Loucy (cell line): Measurements from ENCODE around the gene ADAM22.

ENCODE experiments used
- H2AFZ ChIP-seq: fragments of 200-600 bp; sonication (generic); 2 replicates; pipeline ENCODE4 v1.6.0; 2016; ENCODE audit warnings: antibody characterized with exemption, mild to moderate bottlenecking, low read length, moderate library complexity
- H3F3A ChIP-seq: fragments of 200-600 bp; 2 replicates; pipeline ENCODE4 v1.6.0; 2016; ENCODE audit warnings: antibody characterized with exemption, low read depth, mild to moderate bottlenecking
- H3K27me3 ChIP-seq: fragments of 200-600 bp; sonication (generic); 2 replicates; pipeline ENCODE4 v1.6.1; 2014; ENCODE audit warnings: low read length, mild to moderate bottlenecking; ENCODE audit not compliant: insufficient read depth, poor library complexity, severe bottlenecking
- H3K36me3 ChIP-seq: fragments of 200-600 bp; sonication (generic); 2 replicates; pipeline ENCODE4 v1.6.1; 2016; ENCODE audit warnings: low read length; ENCODE audit not compliant: insufficient read depth
- H3K4me1 ChIP-seq: fragments of 200-600 bp; sonication (generic); 2 replicates; pipeline ENCODE4 v1.5.1; 2014; ENCODE audit warnings: low read length, mild to moderate bottlenecking; ENCODE audit not compliant: insufficient read depth, poor library complexity, severe bottlenecking
- H3K4me2 ChIP-seq: fragments of 200-600 bp; sonication (generic); 2 replicates; pipeline ENCODE4 v1.6.0; 2014; ENCODE audit warnings: antibody characterized with exemption, low read length, low read depth, mild to moderate bottlenecking; ENCODE audit not compliant: poor library complexity, severe bottlenecking
- H3K4me3 ChIP-seq: fragments of 200-600 bp; sonication (generic); 2 replicates; pipeline ENCODE4 v1.5.1; 2014; ENCODE audit warnings: low read length, mild to moderate bottlenecking, mixed read lengths; ENCODE audit not compliant: poor library complexity, severe bottlenecking
- H3K79me2 ChIP-seq: fragments of 200-600 bp; sonication (generic); 2 replicates; pipeline ENCODE4 v1.6.1; 2014; ENCODE audit warnings: low read length; ENCODE audit not compliant: insufficient read depth
- H3K9ac ChIP-seq: fragments of 200-600 bp; sonication (generic); 2 replicates; pipeline ENCODE4 v1.6.0; 2014; ENCODE audit warnings: mild to moderate bottlenecking, low read depth, low read length, moderate library complexity; ENCODE audit not compliant: poor library complexity, severe bottlenecking
- H3K9me2 ChIP-seq: fragments of 200-600 bp; sonication (generic); replicated peaks from 2 replicates; pipeline ENCODE4 v1.6.1; 2016; ENCODE audit warnings: low read depth, low read length, mixed read lengths
- H3K9me3 ChIP-seq: fragments of 200-600 bp; sonication (generic); 2 replicates; pipeline ENCODE4 v1.6.1; 2014; ENCODE audit warnings: mild to moderate bottlenecking, antibody characterized with exemption, low read length, low read depth; ENCODE audit not compliant: insufficient read depth
- H4K20me1 ChIP-seq: fragments of 200-600 bp; sonication (generic); 2 replicates; pipeline ENCODE4 v1.6.0; 2014; ENCODE audit warnings: antibody characterized with exemption, low read length, mild to moderate bottlenecking; ENCODE audit not compliant: insufficient read depth, poor library complexity, severe bottlenecking
- CTCF ChIP-seq: fragments of 200-600 bp; sonication (generic); conservative IDR thresholded peaks from 2 replicates; pipeline ENCODE4 v1.5.1; 2014; ENCODE audit warnings: mild to moderate bottlenecking, antibody characterized with exemption, low read length
- EZH2phosphoT487 ChIP-seq: fragments of 200-600 bp; IDR thresholded peaks from 2 replicates; pipeline ENCODE4 v1.6.1; 2018; ENCODE audit warnings: antibody characterized with exemption, mild to moderate bottlenecking, moderate library complexity, borderline replicate concordance

The ADAM22 gene

GRCh38 chr7:88224601-88225275, 290.7 kb downstream of the ADAM22 start:
- peaks cover 13% of the 10 kb centered on the region for H3K4me1 ChIP-seq
- no peak overlapping the region for H3K4me3 ChIP-seq
- no peaks in the 10 kb centered on the region for H3K36me3 ChIP-seq
- TF ChIP-seq EZH2phosphoT487, result no peak
- TF ChIP-seq CTCF, result no peak
- no peaks in the 10 kb centered on the region for H3K9me3 ChIP-seq
- H3K79me2 ChIP-seq, result 0 out of 2 replicates have a peak, but pooled peaks cover 4% of the 10 kb centered on the region
- H3K9ac ChIP-seq, result no peak overlapping the region
- no peaks in the 10 kb centered on the region for H4K20me1 ChIP-seq
- H3K9me2 ChIP-seq, result no peaks in the 10 kb centered on the region
- H3K27me3 ChIP-seq, result no peaks in the 10 kb centered on the region
- H3K4me2 ChIP-seq, result no peak overlapping the region
- no peaks in the 10 kb centered on the region for H3F3A ChIP-seq
- no peak overlapping the region for H2AFZ ChIP-seq

GRCh38 chr7:88226201-88226600, 292.1 kb downstream of the ADAM22 start:
- no peak overlapping the region for H3K9ac ChIP-seq
- H3K36me3 ChIP-seq, result no peaks in the 10 kb centered on the region
- H3K79me2 ChIP-seq, result no peaks in the 10 kb centered on the region
- no peaks in the 10 kb centered on the region for H3K9me3 ChIP-seq
- H3K4me2 ChIP-seq, result no peak overlapping the region
- H3F3A ChIP-seq, result no peaks in the 10 kb centered on the region
- no peaks in the 10 kb centered on the region for H3K9me2 ChIP-seq
- H3K4me3 ChIP-seq, result no peak overlapping the region
- H3K27me3 ChIP-seq, result no peaks in the 10 kb centered on the region
- H2AFZ ChIP-seq, result no peak overlapping the region
- TF ChIP-seq CTCF (no peak), EZH2phosphoT487 (no peak)
- peaks cover 1% of the 10 kb centered on the region for H3K4me1 ChIP-seq
- H4K20me1 ChIP-seq, result no peaks in the 10 kb centered on the region

GRCh38 chr7:88226886-88227516, 292.9 kb downstream of the ADAM22 start:
- no peak overlapping the region for H3K4me2 ChIP-seq

More at GRCh38 chr7:88226886-88227516, 292.9 kb downstream of the ADAM22 start:
- no peaks in the 10 kb centered on the region for H3F3A ChIP-seq
- no peaks in the 10 kb centered on the region for H3K9me2 ChIP-seq
- no peak overlapping the region for H2AFZ ChIP-seq
- H3K27me3 ChIP-seq, result no peaks in the 10 kb centered on the region
- H3K9ac ChIP-seq, result no peak overlapping the region
- H3K4me3 ChIP-seq, result no peak overlapping the region
- H3K4me1 ChIP-seq, result no peaks in the 10 kb centered on the region
- TF ChIP-seq CTCF, result no peak
- no peaks in the 10 kb centered on the region for H3K9me3 ChIP-seq
- no peaks in the 10 kb centered on the region for H4K20me1 ChIP-seq
- no peaks in the 10 kb centered on the region for H3K36me3 ChIP-seq
- H3K79me2 ChIP-seq, result no peaks in the 10 kb centered on the region
